Colonic mucosa (tissue), 4 donors: ENCODE measurements around the gene IRF2. TPM values are rescaled to one million over a fixed set of nuclear protein-coding genes. Genes with fewer than 3 reads are reported as not detected.

Source experiments
- DNase-seq: peaks from one replicate; pipeline ENCODE4 v3.0.0-alpha.2; 2020
- H3K27ac ChIP-seq: fragments of 200-600 bp; one replicate; pipeline ENCODE4 v1.8.0; 2021
- H3K27me3 ChIP-seq: fragments of 200-600 bp; one replicate; pipeline ENCODE4 v1.8.0; 2021
- H3K36me3 ChIP-seq: fragments of 200-600 bp; one replicate; pipeline ENCODE4 v1.8.0; 2021
- H3K4me1 ChIP-seq: fragments of 200-600 bp; one replicate; pipeline ENCODE4 v1.8.0; 2021; ENCODE audit warnings: mild to moderate bottlenecking
- H3K4me3 ChIP-seq: fragments of 200-600 bp; one replicate; pipeline ENCODE4 v1.8.0; 2021
- H3K9ac ChIP-seq, 2 donors: one replicate each; pipeline ENCODE4 v1.7.0; 2013; ENCODE audit warnings: control low read depth in 2 of 2, low read depth in 2 of 2, low read length in 2 of 2
- H3K9me3 ChIP-seq: fragments of 200-600 bp; one replicate; pipeline ENCODE4 v1.8.0; 2021
- intact Hi-C: fragments of 100-400 bp; cut with DNase I; formaldehyde crosslinking; loops from one replicate; pipeline ENCODE4 v1.14.1; 2022
- total RNA-seq, 2 donors: library from RNA; stranded (reverse); fragmentation: NEBNext Ultra II Directional in 1 of 2; extraction: Animal tissue kit (Norgen Biotek cat#: 25700) in 1 of 2; gene quantifications; one replicate each; pipeline ENCODE4 v1.2.1, GENCODE V29; 2021
- TF ChIP-seq, protein P1 (sequence below): fragments of 200-600 bp; IDR thresholded peaks from one replicate; pipeline ENCODE4 v1.8.0; 2022; ENCODE audit warnings: antibody characterized with exemption, mild to moderate bottlenecking
- donor health status: healthy.
- donor health status: DM: no; HTN: no; CAD: no.
- donor health status: DM: no; HTN: no; CAD: no.

The IRF2 gene
- total RNA-seq, 2 donors from 2014 or later = 36.2 to 61.9 TPM

DNA sequence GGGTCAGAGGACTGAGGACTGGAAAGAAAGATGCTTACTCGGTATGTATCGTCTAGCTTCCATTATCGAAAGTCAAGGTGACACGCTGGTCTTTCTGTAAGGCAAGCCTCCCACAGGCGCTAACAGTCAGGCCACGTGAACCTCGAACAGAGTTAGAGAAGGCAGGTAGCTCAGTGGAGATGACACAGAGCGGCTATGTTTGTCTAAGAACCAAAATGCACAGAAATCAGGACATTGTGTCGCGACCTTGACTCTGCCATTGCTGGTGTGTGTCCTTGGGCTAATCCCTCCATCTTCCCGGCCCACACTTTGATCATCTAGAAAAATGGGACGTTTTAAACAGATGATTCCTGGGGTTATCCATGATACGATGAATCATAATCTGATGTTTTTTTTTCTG lies 40.3 kb downstream of the IRF2 start:
- intact Hi-C loops = no loop called here
- Histone ChIP-seq H3K9ac (no peak overlapping the region), H3K4me1 (no peaks in the 10 kb centered on the region), H3K4me3 (no peak overlapping the region), H3K27me3 (no peaks in the 10 kb centered on the region), H3K9me3 (no peaks in the 10 kb centered on the region), H3K27ac (no peak overlapping the region), H3K36me3 (no peaks in the 10 kb centered on the region)
- TF ChIP-seq, protein P1, sequence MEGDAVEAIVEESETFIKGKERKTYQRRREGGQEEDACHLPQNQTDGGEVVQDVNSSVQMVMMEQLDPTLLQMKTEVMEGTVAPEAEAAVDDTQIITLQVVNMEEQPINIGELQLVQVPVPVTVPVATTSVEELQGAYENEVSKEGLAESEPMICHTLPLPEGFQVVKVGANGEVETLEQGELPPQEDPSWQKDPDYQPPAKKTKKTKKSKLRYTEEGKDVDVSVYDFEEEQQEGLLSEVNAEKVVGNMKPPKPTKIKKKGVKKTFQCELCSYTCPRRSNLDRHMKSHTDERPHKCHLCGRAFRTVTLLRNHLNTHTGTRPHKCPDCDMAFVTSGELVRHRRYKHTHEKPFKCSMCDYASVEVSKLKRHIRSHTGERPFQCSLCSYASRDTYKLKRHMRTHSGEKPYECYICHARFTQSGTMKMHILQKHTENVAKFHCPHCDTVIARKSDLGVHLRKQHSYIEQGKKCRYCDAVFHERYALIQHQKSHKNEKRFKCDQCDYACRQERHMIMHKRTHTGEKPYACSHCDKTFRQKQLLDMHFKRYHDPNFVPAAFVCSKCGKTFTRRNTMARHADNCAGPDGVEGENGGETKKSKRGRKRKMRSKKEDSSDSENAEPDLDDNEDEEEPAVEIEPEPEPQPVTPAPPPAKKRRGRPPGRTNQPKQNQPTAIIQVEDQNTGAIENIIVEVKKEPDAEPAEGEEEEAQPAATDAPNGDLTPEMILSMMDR = no peak
- no peak for DNase-seq

DNA sequence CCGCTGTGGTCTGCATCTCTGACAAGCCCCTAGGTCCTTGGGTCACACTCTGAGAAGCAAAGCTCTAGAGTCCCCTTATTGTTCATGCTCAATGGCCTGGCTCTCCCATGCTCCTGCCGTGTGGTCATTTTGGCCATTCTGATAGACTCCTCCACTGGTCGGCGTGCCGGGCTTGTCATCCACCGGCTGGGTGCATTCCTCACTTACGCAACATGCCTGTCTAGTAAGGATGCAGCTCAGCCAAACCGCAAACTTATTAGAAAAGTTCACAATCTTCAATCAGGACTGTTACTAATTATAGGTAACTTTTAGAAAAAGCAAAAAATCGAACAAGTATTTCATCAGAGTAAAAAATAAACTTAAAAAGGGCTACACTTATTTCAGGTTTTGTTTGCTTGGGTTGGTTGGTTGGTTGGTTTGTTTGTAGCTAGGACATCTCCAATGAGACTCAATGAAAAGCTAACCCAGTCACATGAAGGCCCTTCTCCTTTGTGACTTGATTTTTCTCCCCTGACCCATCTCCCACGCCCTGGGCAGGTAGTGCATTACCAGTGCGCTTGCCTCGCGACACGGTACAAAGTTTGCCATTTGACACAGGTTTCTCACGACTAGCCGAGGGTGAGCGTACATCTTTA lies 41.0 kb downstream of the IRF2 start:
- no peak overlapping the region for H3K4me3 ChIP-seq
- H3K36me3 ChIP-seq = no peaks in the 10 kb centered on the region
- no peak for DNase-seq
- peaks cover under 1% of the 10 kb centered on the region for H3K4me1 ChIP-seq
- no peak overlapping the region for H3K9ac ChIP-seq
- intact Hi-C loops = no loop called here
- H3K27ac ChIP-seq = no peak overlapping the region
- TF ChIP-seq, protein P1 = no peak
- H3K27me3 ChIP-seq = no peaks in the 10 kb centered on the region
- no peaks in the 10 kb centered on the region for H3K9me3 ChIP-seq

DNA sequence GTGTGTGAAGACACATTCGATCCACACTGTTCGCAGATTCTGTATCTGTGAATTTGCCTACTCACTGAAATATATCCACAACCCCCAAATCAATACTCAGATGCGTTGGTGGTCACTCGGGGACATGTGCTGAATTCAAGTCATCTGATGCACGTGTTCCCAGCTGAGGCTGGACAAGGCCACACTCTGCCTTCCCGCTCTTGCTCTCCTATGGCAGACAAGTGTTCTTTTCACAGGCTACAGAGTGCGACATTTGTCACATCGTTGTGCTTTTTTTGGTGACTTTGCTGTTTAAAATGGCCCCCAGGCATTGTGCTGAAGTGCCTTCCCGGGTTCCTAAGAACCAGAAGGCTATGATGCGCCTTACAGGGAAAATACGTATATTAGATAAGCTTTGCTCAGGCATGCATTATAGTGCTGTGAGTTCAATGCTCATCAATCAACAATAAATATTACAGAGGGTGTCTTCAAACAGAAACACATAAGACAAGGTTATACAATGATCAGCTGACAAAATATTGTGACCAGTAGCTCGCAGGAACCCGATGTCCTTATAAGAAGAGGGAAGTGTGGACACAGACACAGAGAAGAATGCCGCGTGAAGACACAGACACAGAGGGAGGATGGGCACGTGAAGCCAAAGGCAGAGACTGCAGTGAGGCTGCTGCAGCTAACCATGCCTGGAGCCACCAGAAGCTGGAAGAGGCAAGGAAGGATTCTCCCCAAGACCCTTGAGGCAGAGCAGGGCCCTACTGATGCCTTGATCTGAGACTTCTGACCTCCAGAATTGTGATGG lies 42.0 kb downstream of the IRF2 start:
- Histone ChIP-seq H3K9ac (no peak overlapping the region), H3K4me1 (peaks cover 7% of the 10 kb centered on the region), H3K9me3 (no peaks in the 10 kb centered on the region), H3K36me3 (no peaks in the 10 kb centered on the region), H3K4me3 (no peak overlapping the region), H3K27me3 (no peaks in the 10 kb centered on the region), H3K27ac (no peak overlapping the region)
- intact Hi-C loops = no loop called here
- TF ChIP-seq, protein P1 = no peak
- no peak for DNase-seq

DNA sequence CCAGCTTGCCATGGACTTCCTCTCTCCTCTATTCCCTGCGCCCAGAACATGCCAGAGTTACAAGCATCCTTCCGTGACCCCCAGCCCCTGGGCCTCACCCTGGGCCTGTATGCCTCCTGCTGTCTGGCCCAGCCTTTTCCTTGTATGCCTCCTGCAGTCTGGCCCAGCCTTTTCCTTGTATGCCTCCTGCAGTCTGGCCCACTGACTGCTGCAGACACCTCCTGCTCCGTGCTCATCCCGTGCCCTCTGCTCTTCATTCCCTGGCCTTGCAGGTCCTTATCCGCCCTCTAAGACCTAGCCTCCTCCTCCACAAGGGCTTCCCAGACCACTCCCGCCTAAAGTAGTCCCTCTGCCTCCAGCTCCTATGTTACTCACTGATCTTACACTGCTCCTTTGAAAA lies 44.2 kb downstream of the IRF2 start:
- Histone ChIP-seq H3K27ac (no peak overlapping the region), H3K4me3 (no peak overlapping the region), H3K27me3 (no peaks in the 10 kb centered on the region), H3K36me3 (peaks cover 4% of the 10 kb centered on the region), H3K9ac (peak overlapping the region in 1 of 2 donors; percentile 41), H3K9me3 (no peaks in the 10 kb centered on the region), H3K4me1 (peaks cover 7% of the 10 kb centered on the region)
- TF ChIP-seq, protein P1 = no peak
- intact Hi-C loops = no loop called here
- no peak for DNase-seq

DNA sequence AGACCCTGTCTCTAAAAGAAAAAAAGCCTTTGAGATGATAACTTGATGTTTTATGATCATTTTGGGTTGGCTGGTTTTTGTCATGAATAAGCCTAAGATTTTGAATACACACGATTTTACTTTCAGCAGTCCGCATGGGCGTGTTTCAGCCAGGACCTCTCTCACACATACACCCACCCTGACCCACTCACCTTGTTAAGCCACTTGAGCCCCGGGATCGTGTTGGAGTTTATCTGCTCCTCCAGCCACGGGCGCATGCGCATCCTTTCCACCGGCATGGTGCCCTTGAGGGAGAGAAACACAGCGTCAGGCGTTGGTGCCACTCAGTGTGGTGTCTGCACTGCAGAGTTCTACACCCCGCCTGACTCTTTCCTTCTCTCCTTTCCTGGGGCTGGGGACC lies 45.6 kb downstream of the IRF2 start:
- no peak overlapping the region for H3K4me3 ChIP-seq
- peaks cover 6% of the 10 kb centered on the region for H3K36me3 ChIP-seq
- TF ChIP-seq, protein P1 = no peak
- H3K9ac ChIP-seq = no peak overlapping the region
- no peak for DNase-seq
- H3K27ac ChIP-seq = no peak overlapping the region
- H3K27me3 ChIP-seq = no peaks in the 10 kb centered on the region
- intact Hi-C loops = no loop called here
- no peaks in the 10 kb centered on the region for H3K9me3 ChIP-seq
- peaks cover 7% of the 10 kb centered on the region for H3K4me1 ChIP-seq
